NCI-H69 (cell line): Measurements from ENCODE around the gene COL6A2.
"Not testable (repeated sequence)": the region's sequence is repeated elsewhere in the genome, so short reads cannot be mapped to it uniquely, and the experiment has no call there.

Experiments
- DNase-seq: peaks from one replicate; lab custom pipeline; 2025; lab: John Stamatoyannopoulos, UW

COL6A2 gene

GRCh38 chr21:46094401-46095082 lies 3.4 kb upstream of the COL6A2 start:
- no peak for DNase-seq

- DNase-seq, result no peak
These were observed 2.7 kb upstream of the COL6A2 start for GRCh38 chr21:46095083-46095719.

- no peak for DNase-seq
These were observed 1.9 kb upstream of the COL6A2 start for GRCh38 chr21:46095814-46096595.

- DNase-seq, result no peak
These were observed 1.1 kb upstream of the COL6A2 start for GRCh38 chr21:46096596-46097335.

- DNase-seq, result no peak
These were observed 610 bp downstream of the COL6A2 start for GRCh38 chr21:46098303-46099141.

- no peak for DNase-seq
These were observed 1.6 kb downstream of the COL6A2 start for GRCh38 chr21:46099476-46099875.

- no peak for DNase-seq
These were observed 2.1 kb downstream of the COL6A2 start for GRCh38 chr21:46100020-46100419.

- no peak for DNase-seq
These were observed 2.5 kb downstream of the COL6A2 start for GRCh38 chr21:46100426-46100825.

- DNase-seq, result no peak
These were observed 3.0 kb downstream of the COL6A2 start for GRCh38 chr21:46100906-46101305.

GRCh38 chr21:46104104-46104503 lies 6.2 kb downstream of the COL6A2 start:
- no peak for DNase-seq

- not testable (repeated sequence) for DNase-seq
These were observed 9.5 kb downstream of the COL6A2 start for GRCh38 chr21:46107376-46107775.

- DNase-seq, result no peak
These were observed 11.0 kb downstream of the COL6A2 start for GRCh38 chr21:46108827-46109312.

GRCh38 chr21:46109313-46110221 lies 11.7 kb downstream of the COL6A2 start:
- DNase-seq, result no peak

GRCh38 chr21:46110499-46111192 lies 12.7 kb downstream of the COL6A2 start:
- DNase-seq, result no peak

- DNase-seq, result no peak
These were observed 13.3 kb downstream of the COL6A2 start for GRCh38 chr21:46111193-46111571.

- DNase-seq, result no peak
These were observed 14.2 kb downstream of the COL6A2 start for GRCh38 chr21:46111857-46112724.

GRCh38 chr21:46112725-46113215 lies 14.9 kb downstream of the COL6A2 start:
- no peak for DNase-seq

- DNase-seq, result no peak
These were observed 15.7 kb downstream of the COL6A2 start for GRCh38 chr21:46113497-46114176.
